ENCODE measurements around the gene ANO8.
A peak's percentile ranks its signal among the peaks of the same experiment; 100 is the strongest.

Gene ANO8

DNA sequence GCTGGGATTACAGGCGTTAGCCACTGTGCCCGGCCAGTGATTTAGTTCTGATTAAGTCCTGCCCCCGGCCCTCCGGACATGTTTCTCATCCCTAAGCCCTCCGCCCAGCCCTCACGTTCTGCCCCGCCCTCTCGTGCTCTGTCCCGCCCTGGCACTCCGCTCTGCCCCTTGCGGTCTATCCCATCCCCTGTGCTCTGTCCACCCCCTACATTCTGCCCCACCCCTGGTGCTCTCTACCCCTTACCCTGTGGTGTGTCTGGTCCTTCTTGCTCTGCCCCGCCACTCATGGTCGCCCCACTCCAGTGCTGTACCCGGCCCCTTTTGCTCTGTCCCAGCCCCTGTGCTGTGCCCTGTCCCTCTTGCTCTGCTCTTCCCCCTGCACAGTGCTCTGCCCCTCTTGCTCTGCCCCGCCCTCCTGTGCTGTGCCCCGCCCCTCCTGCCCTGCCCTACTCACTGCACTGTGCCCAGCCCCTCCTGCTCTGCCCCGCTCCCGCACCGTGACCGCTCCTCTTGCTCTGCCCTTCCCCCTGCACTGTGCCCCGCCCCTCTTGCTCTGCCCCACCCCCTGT lies 5.7 kb upstream of the ANO8 start:
- ChIA-PET POLR2A (ENCODE audit: low non-redundant PET) (no interaction called here), CTCF (no interaction called here)
- TF ChIP-seq, protein P1, sequence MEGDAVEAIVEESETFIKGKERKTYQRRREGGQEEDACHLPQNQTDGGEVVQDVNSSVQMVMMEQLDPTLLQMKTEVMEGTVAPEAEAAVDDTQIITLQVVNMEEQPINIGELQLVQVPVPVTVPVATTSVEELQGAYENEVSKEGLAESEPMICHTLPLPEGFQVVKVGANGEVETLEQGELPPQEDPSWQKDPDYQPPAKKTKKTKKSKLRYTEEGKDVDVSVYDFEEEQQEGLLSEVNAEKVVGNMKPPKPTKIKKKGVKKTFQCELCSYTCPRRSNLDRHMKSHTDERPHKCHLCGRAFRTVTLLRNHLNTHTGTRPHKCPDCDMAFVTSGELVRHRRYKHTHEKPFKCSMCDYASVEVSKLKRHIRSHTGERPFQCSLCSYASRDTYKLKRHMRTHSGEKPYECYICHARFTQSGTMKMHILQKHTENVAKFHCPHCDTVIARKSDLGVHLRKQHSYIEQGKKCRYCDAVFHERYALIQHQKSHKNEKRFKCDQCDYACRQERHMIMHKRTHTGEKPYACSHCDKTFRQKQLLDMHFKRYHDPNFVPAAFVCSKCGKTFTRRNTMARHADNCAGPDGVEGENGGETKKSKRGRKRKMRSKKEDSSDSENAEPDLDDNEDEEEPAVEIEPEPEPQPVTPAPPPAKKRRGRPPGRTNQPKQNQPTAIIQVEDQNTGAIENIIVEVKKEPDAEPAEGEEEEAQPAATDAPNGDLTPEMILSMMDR (conservative IDR thresholded peaks at IDR 0.05; ENCODE audit: low read depth), result no peak
- H3K27ac ChIP-seq, result peak overlapping the region; percentile 98
- DNase-seq (ENCODE audit: low spot score), result no peak

DNA sequence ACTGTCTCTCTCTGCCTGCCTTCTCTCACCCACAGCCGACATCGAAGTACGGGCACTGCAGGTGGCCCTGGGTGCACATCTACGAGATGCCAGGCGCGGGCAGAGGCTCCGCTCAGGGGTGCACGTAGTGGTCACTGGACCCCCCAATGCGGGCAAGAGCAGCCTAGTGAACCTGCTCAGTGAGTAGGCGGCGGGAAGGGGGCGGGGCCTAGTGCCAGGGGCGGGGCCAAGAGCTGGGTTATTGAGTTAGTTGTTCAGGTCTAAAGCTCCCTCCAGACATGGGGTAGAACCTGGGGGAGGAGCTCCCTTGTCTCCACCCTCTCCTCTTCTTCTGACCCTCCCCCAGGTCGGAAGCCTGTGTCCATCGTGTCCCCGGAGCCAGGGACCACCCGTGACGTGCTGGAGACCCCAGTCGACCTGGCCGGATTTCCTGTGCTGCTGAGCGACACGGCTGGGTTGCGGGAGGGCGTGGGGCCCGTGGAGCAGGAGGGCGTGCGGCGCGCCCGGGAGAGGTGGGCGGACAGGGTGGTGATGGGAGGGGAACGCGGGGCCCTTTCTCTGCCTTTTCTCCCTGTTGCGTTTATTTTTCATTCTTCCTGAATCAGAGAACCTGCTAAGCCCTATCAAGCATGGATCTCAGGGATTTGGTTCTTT lies 4.6 kb upstream of the ANO8 start:
- POLR2A ChIA-PET (ENCODE audit: low non-redundant PET), result no interaction called here
- TF ChIP-seq, protein P1 (conservative IDR thresholded peaks at IDR 0.05; ENCODE audit: low read depth), result no peak
- peak; percentile 36 for DNase-seq (ENCODE audit: low spot score)
- peak overlapping the region; percentile 98 for H3K27ac ChIP-seq
- CTCF ChIA-PET, result no interaction called here

DNA sequence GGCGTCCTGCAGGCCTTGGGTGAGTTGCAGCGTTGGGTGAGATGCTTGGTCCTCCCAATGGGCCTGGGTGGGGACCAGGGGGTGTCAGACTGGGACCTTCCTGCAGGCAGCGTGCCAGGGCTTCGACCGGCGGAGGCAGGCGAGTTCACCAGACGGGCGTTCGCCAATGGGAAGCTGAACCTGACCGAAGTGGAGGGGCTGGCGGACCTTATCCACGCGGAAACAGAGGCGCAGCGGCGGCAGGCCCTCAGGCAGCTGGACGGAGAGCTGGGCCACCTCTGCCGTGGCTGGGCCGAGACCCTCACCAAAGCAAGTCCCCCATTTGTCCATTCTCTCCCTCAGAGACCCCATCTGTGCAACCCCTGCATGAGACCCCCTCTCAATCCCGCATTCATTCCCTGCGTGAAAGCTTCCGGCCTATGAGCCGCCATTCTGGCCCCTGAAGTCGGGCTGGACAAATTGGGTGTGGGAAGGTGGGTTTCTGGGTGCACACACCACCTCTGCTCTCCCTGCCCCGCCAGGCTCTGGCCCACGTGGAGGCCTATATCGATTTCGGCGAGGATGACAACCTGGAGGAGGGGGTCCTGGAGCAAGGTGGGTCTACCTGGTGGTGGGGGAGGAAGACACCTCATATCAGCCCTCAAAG lies 3.9 kb upstream of the ANO8 start:
- DNase-seq (ENCODE audit: low spot score), result no peak
- peak overlapping the region; percentile 98 for H3K27ac ChIP-seq
- TF ChIP-seq, protein P1 (conservative IDR thresholded peaks at IDR 0.05; ENCODE audit: low read depth), result no peak
- CTCF ChIA-PET, result no interaction called here
- POLR2A ChIA-PET (ENCODE audit: low non-redundant PET), result interaction anchor here (0.6 kb wide), 1 partner anchor 275 kb away, joined by 4 read pairs; no protein-coding TSS in a partner anchor

DNA sequence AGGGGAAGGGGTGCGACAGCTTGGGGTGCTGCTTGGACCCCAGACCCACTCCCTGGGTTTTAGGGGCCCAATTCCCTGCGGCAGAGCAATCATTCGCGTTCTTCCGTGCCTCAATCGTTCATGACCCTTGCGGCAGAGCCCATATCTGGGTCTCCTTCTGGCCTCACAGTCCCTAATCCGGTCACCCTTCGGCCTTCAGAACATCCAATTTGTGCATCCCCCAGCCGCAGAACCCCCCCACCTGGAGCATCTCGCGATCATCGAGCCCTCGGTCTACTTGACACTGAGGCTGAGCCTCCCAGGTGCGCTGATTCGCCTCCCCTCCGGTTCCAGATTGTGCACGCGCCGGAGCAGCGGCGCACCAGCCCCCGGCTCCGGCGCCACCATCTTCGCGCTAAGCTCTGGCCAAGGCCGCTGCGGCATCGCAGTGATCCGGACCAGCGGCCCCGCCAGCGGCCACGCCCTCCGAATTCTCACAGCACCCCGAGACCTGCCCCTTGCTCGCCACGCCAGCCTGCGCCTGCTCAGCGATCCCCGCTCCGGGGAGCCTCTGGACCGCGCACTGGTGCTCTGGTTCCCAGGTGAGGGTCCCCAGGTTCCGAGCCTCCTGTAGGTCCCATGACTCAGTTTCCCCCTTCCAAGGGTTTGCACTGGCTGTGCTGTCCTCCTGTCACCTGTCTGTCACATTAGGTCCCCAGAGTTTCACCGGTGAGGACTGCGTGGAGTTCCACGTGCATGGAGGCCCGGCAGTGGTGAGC lies 3.2 kb upstream of the ANO8 start:
- peak; percentile 55 for DNase-seq (ENCODE audit: low spot score)

DNA sequence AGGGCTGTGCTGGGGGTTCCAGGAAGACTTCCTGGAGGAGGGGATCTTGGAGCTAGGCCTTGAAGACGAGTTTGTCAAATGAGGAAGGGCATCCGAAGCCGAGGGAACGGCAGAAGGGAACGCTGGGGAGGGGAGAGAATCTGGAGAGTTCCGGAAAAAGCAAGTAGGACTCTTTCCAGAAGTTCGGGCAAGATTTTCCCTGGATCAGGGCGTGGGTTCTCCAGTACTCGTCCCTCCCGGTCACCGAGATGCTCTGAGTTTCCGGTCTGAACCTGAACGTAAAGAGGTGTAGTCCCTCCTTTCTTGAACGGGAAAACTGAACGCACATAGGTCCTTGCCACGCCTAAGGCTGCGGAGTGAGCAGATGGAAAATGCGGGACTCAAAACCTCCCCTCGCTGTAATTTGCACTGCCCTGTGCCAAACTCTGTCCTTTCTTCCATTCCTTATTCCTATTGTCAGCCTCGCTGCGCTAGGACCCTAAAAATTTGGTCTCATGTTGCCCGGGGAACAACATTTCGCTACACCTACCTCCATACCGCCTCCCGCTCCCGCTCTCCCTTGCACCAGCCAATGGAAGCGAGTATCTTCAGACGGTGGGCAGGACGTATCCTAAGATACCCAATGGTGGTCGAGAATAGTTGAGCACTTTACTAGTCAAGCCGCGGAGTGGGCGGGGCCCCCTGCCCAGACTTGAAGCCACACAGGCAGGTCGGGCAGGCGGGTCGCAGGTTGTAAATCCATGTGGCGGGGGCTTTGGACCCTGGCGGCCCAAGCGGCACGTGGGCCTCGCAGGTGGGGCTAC lies 2.4 kb upstream of the ANO8 start, which contains the start of gene GTPBP3:
Gene GTPBP3, plus strand, starts transcription at position 682 of the 803 bp plus-strand sequence. Its CDS starts 59 bp downstream, at position 741.
- CTCF ChIA-PET, result no interaction called here
- peak; percentile 97 for DNase-seq (ENCODE audit: low spot score)
- TF ChIP-seq, protein P1 (conservative IDR thresholded peaks at IDR 0.05; ENCODE audit: low read depth), result no peak
- POLR2A ChIA-PET (ENCODE audit: low non-redundant PET), result no interaction called here
- H3K27ac ChIP-seq, result peak within 1 kb of the TSS; percentile 98

More for the DNA sequence above, 3.2 kb upstream of the ANO8 start:
- TF ChIP-seq, protein P1 (conservative IDR thresholded peaks at IDR 0.05; ENCODE audit: low read depth), result no peak
- peak overlapping the region; percentile 98 for H3K27ac ChIP-seq
- ChIA-PET POLR2A (ENCODE audit: low non-redundant PET) (interaction anchor here (0.6 to 0.7 kb wide), 2 partner anchors 11 to 276 kb away, joined by 4 to 8 read pairs; no protein-coding TSS in a partner anchor), CTCF (no interaction called here)

Measured in RWPE1 (cell line).